Subcutaneous abdominal adipose tissue (tissue), 5 donors: ENCODE measurements around the gene VPS9D1.
A peak's percentile ranks its signal among the peaks of the same experiment; 100 is the strongest.

Experiments used
- H3K27ac ChIP-seq: one replicate; pipeline ENCODE4 v1.7.0; 2013; ENCODE audit warnings: low read depth, mild to moderate bottlenecking, inconsistent platforms, low read length, moderate library complexity
- H3K27me3 ChIP-seq, 5 donors: one replicate each; pipeline ENCODE4 v1.7.0; 2013; ENCODE audit warnings: low read length in 5 of 5, inconsistent platforms in 1 of 5; ENCODE audit not compliant: control insufficient read depth in 5 of 5, insufficient read depth in 4 of 5
- H3K36me3 ChIP-seq, 5 donors: one replicate each; pipeline ENCODE4 v1.7.0; 2013; ENCODE audit warnings: low read length in 5 of 5; ENCODE audit not compliant: control insufficient read depth in 5 of 5, insufficient read depth in 5 of 5
- H3K4me1 ChIP-seq, 5 donors: one replicate each; pipeline ENCODE4 v1.7.0; 2013; ENCODE audit warnings: low read length in 5 of 5, mild to moderate bottlenecking in 3 of 5, moderate library complexity in 1 of 5; ENCODE audit not compliant: control insufficient read depth in 5 of 5, insufficient read depth in 5 of 5
- H3K4me3 ChIP-seq, 5 donors: one replicate each; pipeline ENCODE4 v1.7.0; 2013; ENCODE audit warnings: low read length in 5 of 5, low read depth in 1 of 5
- H3K9ac ChIP-seq, 5 donors: one replicate each; pipeline ENCODE4 v1.7.0; 2013; ENCODE audit warnings: low read length in 5 of 5, mild to moderate bottlenecking in 4 of 5, moderate library complexity in 3 of 5
- H3K9me3 ChIP-seq, 5 donors: one replicate each; pipeline ENCODE4 v1.7.0; 2013; ENCODE audit warnings: low read length in 5 of 5; ENCODE audit not compliant: control insufficient read depth in 5 of 5
- donor health status: healthy.
- donor health status: healthy.
- donor health status: healthy.
- donor health status: healthy.
- donor health status: healthy.

The VPS9D1 gene

DNA sequence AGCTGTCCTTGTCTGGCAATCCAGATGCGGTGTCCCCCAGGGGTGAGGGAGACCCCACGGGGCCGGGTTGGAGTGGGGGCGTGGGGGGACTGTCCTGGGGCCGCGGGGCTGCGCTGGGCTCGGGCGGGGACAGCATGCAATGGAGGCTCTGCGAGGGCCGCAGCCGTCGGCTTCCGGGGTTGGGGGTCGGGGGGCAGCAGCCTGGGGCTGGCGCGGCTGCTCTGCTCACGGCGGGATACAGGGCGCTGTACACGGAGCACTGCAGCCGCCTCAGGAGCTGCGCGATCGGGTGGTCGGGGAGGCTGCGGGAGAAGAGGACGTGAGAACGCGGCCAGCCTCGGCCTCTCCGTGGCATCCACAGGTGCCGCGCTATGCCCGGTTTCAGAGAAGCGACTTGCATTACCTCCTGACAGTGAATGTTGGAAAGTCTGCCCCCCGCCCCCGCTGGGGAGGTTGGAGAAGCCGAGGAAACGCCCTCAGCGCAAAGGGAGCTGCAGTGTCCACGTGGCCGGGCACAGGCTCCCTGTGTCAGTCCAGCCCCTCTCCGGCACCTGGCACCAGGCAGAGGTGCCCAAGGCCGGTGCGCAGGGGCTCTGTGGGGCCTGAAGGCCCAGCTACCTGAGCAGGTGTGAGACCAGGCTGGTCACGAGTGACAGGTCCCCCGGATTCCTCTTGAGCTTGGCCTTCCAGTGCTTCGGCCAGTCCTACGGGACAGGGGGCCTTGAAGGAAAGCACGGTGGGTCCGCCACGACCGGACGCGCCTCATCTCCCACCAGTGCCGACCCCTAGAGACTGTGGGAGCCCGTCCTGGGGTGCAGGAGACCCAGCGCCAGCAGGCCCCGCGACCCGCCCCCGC is 9.8 kb downstream of the VPS9D1 start:
- no peak overlapping the region for H3K27ac ChIP-seq
- peaks cover 0 to 14% (median 11%) of the 10 kb centered on the region in 5 donors for H3K4me1 ChIP-seq
- no peak overlapping the region for H3K4me3 ChIP-seq
- peaks cover 0 to 10% (median 6%) of the 10 kb centered on the region in 5 donors for H3K27me3 ChIP-seq
- no peak overlapping the region for H3K9ac ChIP-seq
- H3K36me3 ChIP-seq, result peaks cover 0 to 18% (median 0%) of the 10 kb centered on the region in 5 donors
- H3K9me3 ChIP-seq, result no peaks in the 10 kb centered on the region

DNA sequence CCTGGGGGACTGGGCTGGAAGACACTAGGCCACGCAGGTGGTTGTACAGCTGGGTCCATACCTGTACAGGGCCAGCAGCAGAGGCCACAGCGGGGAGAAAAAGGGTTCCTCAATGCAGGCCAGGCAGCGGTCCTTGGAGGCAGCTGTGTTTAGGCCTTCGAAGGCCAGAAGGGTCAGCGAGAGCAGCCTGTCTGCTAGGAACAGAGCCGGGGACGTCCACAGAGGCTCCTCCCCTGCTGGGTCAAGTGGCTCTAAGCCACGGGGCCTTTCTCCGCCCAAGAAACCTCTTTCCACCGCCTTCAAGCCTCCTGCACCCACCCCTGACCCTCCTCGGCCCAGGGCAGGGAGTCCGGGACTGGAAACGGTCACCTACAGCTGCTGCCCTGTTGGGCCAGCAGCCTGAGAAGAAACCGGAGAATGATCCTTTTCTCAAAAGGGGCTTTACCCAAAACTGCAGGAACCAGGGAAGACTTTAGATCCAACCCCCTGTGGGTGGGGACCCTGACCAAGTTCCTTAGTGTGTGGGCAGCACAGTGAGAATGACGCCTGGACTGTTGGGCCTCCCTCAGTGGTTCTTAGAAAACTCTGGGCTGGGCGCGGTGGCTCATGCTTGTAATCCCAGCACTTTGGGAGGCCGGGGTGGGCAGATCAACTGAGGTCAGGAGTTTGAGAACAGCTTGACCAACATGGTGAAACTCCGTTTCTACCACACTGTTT is 10.8 kb downstream of the VPS9D1 start:
- no peak overlapping the region for H3K9ac ChIP-seq
- peaks cover 0 to 18% (median 0%) of the 10 kb centered on the region in 5 donors for H3K36me3 ChIP-seq
- peaks cover 0 to 15% (median 11%) of the 10 kb centered on the region in 5 donors for H3K4me1 ChIP-seq
- H3K4me3 ChIP-seq, result no peak overlapping the region
- no peaks in the 10 kb centered on the region for H3K9me3 ChIP-seq
- H3K27ac ChIP-seq, result no peak overlapping the region
- H3K27me3 ChIP-seq, result peaks cover 0 to 10% (median 7%) of the 10 kb centered on the region in 5 donors

DNA sequence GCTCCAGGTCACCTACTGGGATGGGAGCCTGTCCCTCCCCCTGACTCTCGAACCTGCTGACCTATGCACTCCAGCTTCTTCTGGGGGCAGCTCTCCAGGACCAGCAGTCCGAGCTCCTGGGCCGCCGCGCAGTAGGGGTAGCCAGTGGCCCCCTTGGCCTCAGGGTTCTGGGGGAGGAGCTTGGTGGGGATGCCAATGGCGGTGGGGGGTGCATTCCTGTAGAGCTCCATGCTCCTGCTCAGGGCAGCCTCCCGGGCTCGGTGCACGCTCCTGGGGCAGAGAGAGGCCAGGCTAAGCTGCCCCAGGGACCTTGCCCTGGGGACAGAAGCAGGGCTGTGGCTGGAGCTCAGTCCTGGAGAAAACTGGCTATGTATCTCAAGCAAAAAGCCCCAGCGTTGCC is 11.5 kb downstream of the VPS9D1 start:
- peaks cover 0 to 18% (median 0%) of the 10 kb centered on the region in 5 donors for H3K36me3 ChIP-seq
- H3K27me3 ChIP-seq, result peaks cover 0 to 10% (median 7%) of the 10 kb centered on the region in 5 donors
- H3K9ac ChIP-seq, result no peak overlapping the region
- H3K9me3 ChIP-seq, result no peaks in the 10 kb centered on the region
- no peak overlapping the region for H3K27ac ChIP-seq
- H3K4me3 ChIP-seq, result no peak overlapping the region
- H3K4me1 ChIP-seq, result peaks cover 0 to 15% (median 11%) of the 10 kb centered on the region in 5 donors

DNA sequence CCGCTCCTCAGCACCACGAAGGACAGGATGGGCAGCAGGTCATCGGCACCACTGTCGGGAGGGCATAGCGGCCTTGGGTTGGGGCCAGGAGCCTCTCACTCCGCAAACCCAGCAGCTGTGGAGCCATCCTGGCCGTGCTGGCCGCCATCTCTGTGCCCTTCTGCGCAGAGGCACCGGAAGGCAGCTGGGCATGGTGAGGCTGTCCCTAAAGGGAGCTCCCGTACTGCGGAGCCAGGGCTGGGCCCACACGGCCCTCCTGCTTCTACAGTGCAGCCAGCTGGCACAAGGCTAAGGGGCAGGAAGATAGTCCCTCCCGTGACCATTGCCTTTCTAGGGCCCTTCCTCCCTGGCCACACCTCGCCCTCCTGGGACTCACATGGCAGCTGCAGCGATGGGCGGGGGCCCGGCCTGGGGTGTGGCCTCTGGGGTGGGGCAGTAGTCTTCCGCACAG is 12.2 kb downstream of the VPS9D1 start:
- no peak overlapping the region for H3K27ac ChIP-seq

DNA sequence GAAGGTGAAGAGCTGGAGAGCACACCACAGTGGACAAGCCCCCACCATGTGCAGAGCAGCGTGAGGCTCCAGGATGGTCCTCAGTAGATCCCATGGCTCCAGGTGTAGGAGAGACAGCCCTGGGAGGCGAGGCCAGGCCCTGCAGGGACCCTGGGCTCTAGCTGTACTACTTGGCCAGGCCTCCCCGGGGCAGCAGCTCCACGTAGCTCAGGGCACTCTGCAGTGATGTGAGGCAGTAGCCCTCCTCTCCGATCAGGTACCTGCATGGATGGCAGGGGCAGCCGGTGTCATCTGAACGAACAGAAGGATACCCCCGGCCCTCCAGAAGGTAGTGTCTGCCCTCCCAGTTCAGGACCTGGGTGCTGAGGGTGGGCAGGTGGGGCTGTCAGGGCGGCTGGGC is 13.0 kb downstream of the VPS9D1 start:
- H3K9ac ChIP-seq, result peak overlapping the region in 1 of 5 donors; percentile 11
- no peaks in the 10 kb centered on the region for H3K9me3 ChIP-seq
- peaks cover 0 to 6% (median 6%) of the 10 kb centered on the region in 5 donors for H3K27me3 ChIP-seq
- peaks cover 0 to 18% (median 0%) of the 10 kb centered on the region in 5 donors for H3K36me3 ChIP-seq
- no peak overlapping the region for H3K27ac ChIP-seq
- H3K4me3 ChIP-seq, result no peak overlapping the region
- peaks cover 0 to 15% (median 11%) of the 10 kb centered on the region in 5 donors for H3K4me1 ChIP-seq

More for the DNA sequence above, 12.2 kb downstream of the VPS9D1 start:
- no peak overlapping the region for H3K9ac ChIP-seq
- H3K36me3 ChIP-seq, result peaks cover 0 to 18% (median 0%) of the 10 kb centered on the region in 5 donors
- H3K9me3 ChIP-seq, result no peaks in the 10 kb centered on the region
- H3K27me3 ChIP-seq, result peaks cover 0 to 10% (median 7%) of the 10 kb centered on the region in 5 donors
- H3K4me3 ChIP-seq, result no peak overlapping the region
- peaks cover 0 to 15% (median 11%) of the 10 kb centered on the region in 5 donors for H3K4me1 ChIP-seq

DNA sequence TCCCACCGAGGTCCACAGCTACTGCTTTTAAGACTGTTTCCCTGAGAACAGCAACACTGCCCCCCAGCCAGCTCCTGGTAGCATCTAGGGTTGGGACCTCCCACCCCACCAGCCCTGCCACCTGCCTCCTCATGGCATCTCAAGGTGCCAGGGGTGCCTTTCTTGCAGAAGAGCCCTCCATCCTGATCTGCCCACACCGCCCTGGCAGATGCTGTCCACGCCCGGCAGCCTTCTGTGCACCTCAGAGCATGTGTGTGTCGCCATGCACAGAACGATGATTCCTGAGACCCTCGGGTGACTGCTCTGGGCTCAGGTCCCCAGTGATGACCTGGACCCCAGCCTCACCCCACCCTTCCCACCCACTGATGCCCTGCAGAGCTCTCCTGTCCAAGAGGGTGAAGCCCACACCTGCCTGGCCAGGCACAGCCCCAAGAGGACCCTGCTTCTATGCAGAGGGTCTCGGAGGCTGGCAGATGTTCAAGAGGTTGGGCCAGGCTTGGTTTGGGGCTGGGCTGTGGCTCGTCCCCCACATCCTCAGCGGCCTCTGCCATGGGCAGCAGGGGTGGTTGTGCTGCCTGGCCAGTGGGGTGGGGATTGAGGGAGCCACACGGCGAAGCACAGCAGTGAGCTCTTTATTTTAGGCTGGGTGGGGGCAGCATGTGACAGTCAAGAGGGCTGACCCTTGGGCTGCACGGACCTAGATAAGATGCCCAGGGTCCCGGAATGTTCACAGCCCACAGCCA is 14.0 kb downstream of the VPS9D1 start:
- peaks cover 0 to 18% (median 0%) of the 10 kb centered on the region in 5 donors for H3K36me3 ChIP-seq
- H3K4me3 ChIP-seq, result no peak overlapping the region
- H3K9me3 ChIP-seq, result no peaks in the 10 kb centered on the region
- H3K27ac ChIP-seq, result no peak overlapping the region
- peaks cover 0 to 3% (median 0%) of the 10 kb centered on the region in 5 donors for H3K27me3 ChIP-seq
- H3K9ac ChIP-seq, result no peak overlapping the region
- peaks cover 0 to 15% (median 10%) of the 10 kb centered on the region in 5 donors for H3K4me1 ChIP-seq

DNA sequence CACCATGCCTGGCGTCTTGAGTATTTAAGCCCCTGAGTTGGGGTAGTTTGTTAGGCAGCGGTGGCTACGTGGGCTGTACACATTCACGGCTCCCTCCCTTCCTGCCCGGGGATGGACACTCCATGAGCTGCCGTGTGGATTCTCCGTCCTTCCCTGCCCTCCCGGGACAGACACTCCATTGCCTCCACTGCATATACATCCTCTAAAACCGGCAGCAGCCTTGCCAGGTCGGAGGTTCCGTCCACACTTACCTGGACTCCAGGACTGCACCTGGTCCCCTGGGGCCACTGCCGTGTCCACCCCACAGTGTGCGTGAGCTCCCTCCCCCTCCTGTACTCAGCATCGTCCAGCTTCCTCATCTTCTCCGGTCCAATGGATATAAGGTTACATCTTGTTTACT is 15.7 kb downstream of the VPS9D1 start:
- Histone ChIP-seq H3K36me3 (peaks cover 0 to 12% (median 0%) of the 10 kb centered on the region in 5 donors), H3K27me3 (peaks cover 0 to 3% (median 0%) of the 10 kb centered on the region in 5 donors), H3K4me1 (peaks cover 3 to 30% (median 23%) of the 10 kb centered on the region in 5 donors), H3K4me3 (no peak overlapping the region), H3K9me3 (no peaks in the 10 kb centered on the region), H3K9ac (no peak overlapping the region), H3K27ac (no peak overlapping the region)

DNA sequence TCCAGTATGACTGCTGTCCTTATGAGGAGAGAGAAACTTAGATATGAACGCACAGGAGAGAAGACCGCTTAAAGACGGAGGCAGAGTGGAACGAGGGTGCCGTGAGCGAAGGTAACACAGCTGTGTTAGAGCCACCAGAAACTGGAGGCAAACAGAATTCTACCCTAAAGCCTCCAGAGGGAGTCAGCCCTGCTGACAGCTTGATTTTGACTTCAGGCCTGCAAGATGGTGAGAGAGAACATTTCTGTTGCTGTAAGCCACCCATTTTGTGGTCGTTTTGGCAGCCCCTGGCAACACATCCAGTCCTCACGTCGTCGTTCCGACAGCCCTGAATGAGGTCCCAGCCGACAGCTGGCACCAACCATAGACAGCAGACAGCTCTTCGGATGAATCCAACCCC is 16.4 kb downstream of the VPS9D1 start:
- H3K9ac ChIP-seq, result no peak overlapping the region
- peaks cover 0 to 3% (median 0%) of the 10 kb centered on the region in 5 donors for H3K27me3 ChIP-seq
- no peak overlapping the region for H3K27ac ChIP-seq
- no peak overlapping the region for H3K4me3 ChIP-seq
- peaks cover 0 to 9% (median 0%) of the 10 kb centered on the region in 5 donors for H3K36me3 ChIP-seq
- no peaks in the 10 kb centered on the region for H3K9me3 ChIP-seq
- peaks cover 3 to 35% (median 27%) of the 10 kb centered on the region in 5 donors for H3K4me1 ChIP-seq
